Testis (tissue), 2 donors: ENCODE results near the gene CNTN5.

Experiments used
- POLR2A ChIP-seq: fragments of 450-650 bp; IDR thresholded peaks from one replicate; pipeline ENCODE4 v1.6.1; 2017; ENCODE audit warnings: antibody characterized with exemption, mild to moderate bottlenecking, moderate library complexity
- TF ChIP-seq, protein P1 (sequence below), 3 experiments: fragments of 450-650 bp in 2 of 3; fragments of 200-600 bp in 1 of 3; sonication (generic) in 1 of 3; IDR thresholded peaks; one replicate each; pipeline ENCODE4 v1.5.1; 2016 to 2019; ENCODE audit warnings: antibody characterized with exemption in 3 of 3, mild to moderate bottlenecking in 2 of 3, moderate library complexity in 1 of 3

GRCh38 chr11:99812516-99812915 is 791.8 kb downstream of the CNTN5 start:
- TF ChIP-seq, protein P1, sequence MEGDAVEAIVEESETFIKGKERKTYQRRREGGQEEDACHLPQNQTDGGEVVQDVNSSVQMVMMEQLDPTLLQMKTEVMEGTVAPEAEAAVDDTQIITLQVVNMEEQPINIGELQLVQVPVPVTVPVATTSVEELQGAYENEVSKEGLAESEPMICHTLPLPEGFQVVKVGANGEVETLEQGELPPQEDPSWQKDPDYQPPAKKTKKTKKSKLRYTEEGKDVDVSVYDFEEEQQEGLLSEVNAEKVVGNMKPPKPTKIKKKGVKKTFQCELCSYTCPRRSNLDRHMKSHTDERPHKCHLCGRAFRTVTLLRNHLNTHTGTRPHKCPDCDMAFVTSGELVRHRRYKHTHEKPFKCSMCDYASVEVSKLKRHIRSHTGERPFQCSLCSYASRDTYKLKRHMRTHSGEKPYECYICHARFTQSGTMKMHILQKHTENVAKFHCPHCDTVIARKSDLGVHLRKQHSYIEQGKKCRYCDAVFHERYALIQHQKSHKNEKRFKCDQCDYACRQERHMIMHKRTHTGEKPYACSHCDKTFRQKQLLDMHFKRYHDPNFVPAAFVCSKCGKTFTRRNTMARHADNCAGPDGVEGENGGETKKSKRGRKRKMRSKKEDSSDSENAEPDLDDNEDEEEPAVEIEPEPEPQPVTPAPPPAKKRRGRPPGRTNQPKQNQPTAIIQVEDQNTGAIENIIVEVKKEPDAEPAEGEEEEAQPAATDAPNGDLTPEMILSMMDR (IDR thresholded peaks at IDR 0.05): no peak
- no peak for TF ChIP-seq POLR2A
